ENCODE results near the gene TBC1D14.

TBC1D14 gene

GRCh38 chr4:6874981-6875380 is 34.6 kb upstream of the TBC1D14 start:
- Mint-ChIP-seq H3K4me3 (no peak overlapping the region), H3K36me3 (ENCODE audit: low read depth) (peaks cover 63% of the 10 kb centered on the region), H3K4me1 (no peaks in the 10 kb centered on the region), H3K9me3 (no peaks in the 10 kb centered on the region), H3K27ac (no peak overlapping the region), H3K27me3 (ENCODE audit: low read depth) (no peaks in the 10 kb centered on the region)
- TF ChIP-seq CTCF (IDR thresholded peaks at IDR 0.05; ENCODE audit: unreplicated experiment in 3 of 3) = no peak

GRCh38 chr4:6875431-6875831 is 34.2 kb upstream of the TBC1D14 start:
- TF ChIP-seq CTCF (IDR thresholded peaks at IDR 0.05; ENCODE audit: unreplicated experiment in 3 of 3) = no peak
- Mint-ChIP-seq H3K27ac (no peak overlapping the region), H3K36me3 (ENCODE audit: low read depth) (peaks cover 67% of the 10 kb centered on the region), H3K27me3 (ENCODE audit: low read depth) (no peaks in the 10 kb centered on the region), H3K4me3 (no peak overlapping the region), H3K4me1 (no peaks in the 10 kb centered on the region), H3K9me3 (no peaks in the 10 kb centered on the region)

- H3K4me1 Mint-ChIP-seq = no peaks in the 10 kb centered on the region
- TF ChIP-seq CTCF (IDR thresholded peaks at IDR 0.05; ENCODE audit: unreplicated experiment in 3 of 3) = no peak
- H3K9me3 Mint-ChIP-seq = no peaks in the 10 kb centered on the region
- H3K27me3 Mint-ChIP-seq (ENCODE audit: low read depth) = no peaks in the 10 kb centered on the region
- no peak overlapping the region for H3K27ac Mint-ChIP-seq
- H3K4me3 Mint-ChIP-seq = no peak overlapping the region
- H3K36me3 Mint-ChIP-seq (ENCODE audit: low read depth) = peaks cover 74% of the 10 kb centered on the region
These were observed 33.2 kb upstream of the TBC1D14 start for GRCh38 chr4:6876440-6876839.

GRCh38 chr4:6877067-6877466 is 32.6 kb upstream of the TBC1D14 start:
- H3K27ac Mint-ChIP-seq = no peak overlapping the region
- H3K9me3 Mint-ChIP-seq = no peaks in the 10 kb centered on the region
- no peak for TF ChIP-seq CTCF (IDR thresholded peaks at IDR 0.05; ENCODE audit: unreplicated experiment in 3 of 3)
- H3K36me3 Mint-ChIP-seq (ENCODE audit: low read depth) = peaks cover 74% of the 10 kb centered on the region
- no peak overlapping the region for H3K4me3 Mint-ChIP-seq
- H3K4me1 Mint-ChIP-seq = no peaks in the 10 kb centered on the region
- no peaks in the 10 kb centered on the region for H3K27me3 Mint-ChIP-seq (ENCODE audit: low read depth)

GRCh38 chr4:6878451-6879059 is 31.1 kb upstream of the TBC1D14 start:
- Mint-ChIP-seq H3K9me3 (no peaks in the 10 kb centered on the region), H3K27me3 (ENCODE audit: low read depth) (no peaks in the 10 kb centered on the region), H3K4me3 (no peak overlapping the region), H3K36me3 (ENCODE audit: low read depth) (peaks cover 79% of the 10 kb centered on the region), H3K4me1 (no peaks in the 10 kb centered on the region), H3K27ac (no peak overlapping the region)
- no peak for TF ChIP-seq CTCF (IDR thresholded peaks at IDR 0.05; ENCODE audit: unreplicated experiment in 3 of 3)

GRCh38 chr4:6880691-6881090 is 28.9 kb upstream of the TBC1D14 start:
- peaks cover 71% of the 10 kb centered on the region for H3K36me3 Mint-ChIP-seq (ENCODE audit: low read depth)
- no peaks in the 10 kb centered on the region for H3K9me3 Mint-ChIP-seq
- no peaks in the 10 kb centered on the region for H3K4me1 Mint-ChIP-seq
- no peak overlapping the region for H3K4me3 Mint-ChIP-seq
- H3K27me3 Mint-ChIP-seq (ENCODE audit: low read depth) = no peaks in the 10 kb centered on the region
- TF ChIP-seq CTCF (IDR thresholded peaks at IDR 0.05; ENCODE audit: unreplicated experiment in 3 of 3) = no peak
- no peak overlapping the region for H3K27ac Mint-ChIP-seq
